HUES6 (cell line): ENCODE measurements around the gene DACH1.

ENCODE experiments used
- H3K27ac ChIP-seq: 2 replicates; pipeline ENCODE4 v1.7.0; 2013; ENCODE audit warnings: low read depth, mild to moderate bottlenecking, low read length, inconsistent platforms
- H3K27me3 ChIP-seq: 2 replicates; pipeline ENCODE4 v1.6.1; 2013; ENCODE audit warnings: low read length; ENCODE audit not compliant: control insufficient read depth, insufficient read depth
- H3K36me3 ChIP-seq: 2 replicates; pipeline ENCODE4 v1.6.1; 2013; ENCODE audit warnings: low read length; ENCODE audit not compliant: control insufficient read depth, insufficient read depth
- H3K4me1 ChIP-seq: 2 replicates; pipeline ENCODE4 v1.6.1; 2013; ENCODE audit warnings: low read length; ENCODE audit not compliant: control insufficient read depth, insufficient read depth
- H3K4me3 ChIP-seq: 2 replicates; pipeline ENCODE4 v1.5.1; 2013; ENCODE audit warnings: low read depth, low read length
- H3K9ac ChIP-seq: one replicate; pipeline ENCODE4 v1.6.1; 2013; ENCODE audit warnings: mild to moderate bottlenecking, low read length
- H3K9me3 ChIP-seq: 2 replicates; pipeline ENCODE4 v1.6.1; 2013; ENCODE audit warnings: low read depth, low read length; ENCODE audit not compliant: control insufficient read depth, insufficient read depth

Gene DACH1

GRCh38 chr13:71460211-71460610, 406.8 kb downstream of the DACH1 start:
- H3K9me3 ChIP-seq, result no peaks in the 10 kb centered on the region
- no peak overlapping the region for H3K4me3 ChIP-seq
- no peaks in the 10 kb centered on the region for H3K4me1 ChIP-seq
- H3K27me3 ChIP-seq, result no peaks in the 10 kb centered on the region
- no peak overlapping the region for H3K27ac ChIP-seq
- H3K9ac ChIP-seq, result no peak overlapping the region
- no peaks in the 10 kb centered on the region for H3K36me3 ChIP-seq

GRCh38 chr13:71459708-71460107, 407.3 kb downstream of the DACH1 start:
- Histone ChIP-seq H3K4me1 (no peaks in the 10 kb centered on the region), H3K9ac (no peak overlapping the region), H3K4me3 (no peak overlapping the region), H3K9me3 (no peaks in the 10 kb centered on the region), H3K36me3 (no peaks in the 10 kb centered on the region), H3K27me3 (no peaks in the 10 kb centered on the region), H3K27ac (no peak overlapping the region)

DNA sequence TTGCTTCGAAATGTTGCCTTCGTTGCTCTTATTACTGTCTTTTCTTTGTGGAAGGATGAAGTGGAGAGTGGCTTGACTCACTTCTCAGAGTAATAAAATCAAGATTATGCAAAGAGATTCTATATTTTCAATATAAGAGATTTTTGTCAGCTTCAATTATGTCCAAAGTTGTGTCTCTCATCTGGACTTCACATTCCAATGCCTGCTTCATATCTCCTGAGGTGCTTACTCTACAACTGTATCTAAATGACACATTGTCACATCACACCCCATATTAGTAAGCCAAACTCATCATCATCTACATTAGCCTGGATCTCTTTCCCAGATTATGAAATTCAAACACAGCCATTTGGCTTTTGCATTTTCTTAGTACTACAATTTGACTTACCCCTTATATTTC, 409.4 kb downstream of the DACH1 start:
- H3K9me3 ChIP-seq, result no peaks in the 10 kb centered on the region
- no peak overlapping the region for H3K27ac ChIP-seq
- H3K27me3 ChIP-seq, result no peaks in the 10 kb centered on the region
- H3K4me1 ChIP-seq, result no peaks in the 10 kb centered on the region
- no peak overlapping the region for H3K4me3 ChIP-seq
- H3K9ac ChIP-seq, result no peak overlapping the region
- H3K36me3 ChIP-seq, result no peaks in the 10 kb centered on the region

GRCh38 chr13:71456136-71456535, 410.9 kb downstream of the DACH1 start:
- no peaks in the 10 kb centered on the region for H3K4me1 ChIP-seq
- H3K4me3 ChIP-seq, result no peak overlapping the region
- no peaks in the 10 kb centered on the region for H3K36me3 ChIP-seq
- no peaks in the 10 kb centered on the region for H3K9me3 ChIP-seq
- H3K27me3 ChIP-seq, result no peaks in the 10 kb centered on the region
- no peak overlapping the region for H3K9ac ChIP-seq
- H3K27ac ChIP-seq, result no peak overlapping the region

DNA sequence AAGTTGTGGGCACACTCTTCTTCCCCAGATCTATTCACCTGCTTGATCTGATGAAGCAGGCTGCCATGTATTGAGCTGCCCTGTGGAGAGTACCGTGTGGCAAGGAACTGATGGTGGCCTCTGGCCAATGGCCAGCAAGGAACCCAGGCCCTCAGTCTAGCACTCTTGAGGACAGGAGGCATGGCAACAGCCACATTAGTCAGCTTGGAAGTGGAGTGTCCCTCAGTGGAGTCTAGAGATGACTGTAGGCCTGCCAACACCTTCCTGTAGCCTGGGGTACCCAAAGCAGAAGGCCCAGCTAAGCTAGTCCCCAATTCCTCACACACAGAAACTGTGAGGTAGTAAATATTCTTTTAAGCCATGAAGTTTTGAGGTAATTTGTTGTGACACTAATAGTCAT, 412.5 kb downstream of the DACH1 start:
- Histone ChIP-seq H3K9ac (no peak overlapping the region), H3K4me3 (no peak overlapping the region), H3K27ac (no peak overlapping the region), H3K9me3 (no peaks in the 10 kb centered on the region), H3K4me1 (no peaks in the 10 kb centered on the region), H3K27me3 (no peaks in the 10 kb centered on the region), H3K36me3 (no peaks in the 10 kb centered on the region)

DNA sequence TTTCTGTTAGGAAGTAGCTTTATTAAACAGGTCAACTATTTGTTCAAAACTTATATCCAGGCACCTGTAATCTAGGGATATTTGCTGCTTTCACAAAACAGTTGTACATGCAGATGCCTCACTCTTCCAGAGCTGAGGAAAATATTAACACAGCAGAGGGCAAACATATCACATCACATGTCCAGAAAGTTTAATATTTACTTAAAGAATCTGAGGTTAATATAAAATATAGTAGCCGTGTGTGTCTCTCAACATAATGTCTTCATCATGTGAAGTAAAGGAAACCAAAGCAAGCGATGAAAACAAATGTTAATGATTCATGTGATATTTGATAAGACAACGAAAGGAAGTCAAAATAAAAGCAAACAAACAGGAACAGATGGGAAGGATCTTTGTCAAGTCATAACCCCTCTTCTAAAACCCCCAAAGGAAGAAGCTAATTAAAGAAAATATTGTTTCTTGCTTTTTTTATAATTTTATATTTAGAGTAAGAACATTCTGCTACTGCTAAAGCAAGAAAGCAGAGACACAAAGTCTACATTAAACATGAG, 418.8 kb downstream of the DACH1 start:
- no peak overlapping the region for H3K9ac ChIP-seq
- no peaks in the 10 kb centered on the region for H3K4me1 ChIP-seq
- no peaks in the 10 kb centered on the region for H3K36me3 ChIP-seq
- no peak overlapping the region for H3K27ac ChIP-seq
- no peaks in the 10 kb centered on the region for H3K27me3 ChIP-seq
- no peaks in the 10 kb centered on the region for H3K9me3 ChIP-seq
- no peak overlapping the region for H3K4me3 ChIP-seq

GRCh38 chr13:71437704-71438103, 429.3 kb downstream of the DACH1 start:
- Histone ChIP-seq H3K4me3 (no peak overlapping the region), H3K9ac (no peak overlapping the region), H3K27me3 (no peaks in the 10 kb centered on the region), H3K36me3 (no peaks in the 10 kb centered on the region), H3K4me1 (no peaks in the 10 kb centered on the region), H3K9me3 (no peaks in the 10 kb centered on the region), H3K27ac (no peak overlapping the region)

DNA sequence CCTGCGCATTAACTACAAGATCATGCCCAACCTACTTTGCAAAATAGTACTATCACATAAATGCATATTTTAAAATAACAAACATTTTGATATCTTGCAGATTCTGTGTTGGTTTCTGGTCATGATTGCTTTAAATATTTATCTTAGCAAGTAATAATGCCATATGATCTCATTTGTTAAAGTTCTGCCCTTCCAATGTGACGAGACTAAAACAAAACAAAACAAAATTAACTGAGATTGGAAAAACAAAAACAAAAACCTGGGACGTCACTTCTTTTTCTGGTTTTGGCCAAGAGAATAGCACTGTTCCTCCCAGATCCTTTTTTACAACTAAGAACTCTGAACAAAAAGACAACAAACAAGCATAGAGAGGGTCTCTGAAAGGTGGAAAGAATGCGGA, 436.3 kb downstream of the DACH1 start:
- Histone ChIP-seq H3K27me3 (no peaks in the 10 kb centered on the region), H3K4me1 (no peaks in the 10 kb centered on the region), H3K9ac (no peak overlapping the region), H3K4me3 (no peak overlapping the region), H3K36me3 (no peaks in the 10 kb centered on the region), H3K9me3 (no peaks in the 10 kb centered on the region), H3K27ac (no peak overlapping the region)

DNA sequence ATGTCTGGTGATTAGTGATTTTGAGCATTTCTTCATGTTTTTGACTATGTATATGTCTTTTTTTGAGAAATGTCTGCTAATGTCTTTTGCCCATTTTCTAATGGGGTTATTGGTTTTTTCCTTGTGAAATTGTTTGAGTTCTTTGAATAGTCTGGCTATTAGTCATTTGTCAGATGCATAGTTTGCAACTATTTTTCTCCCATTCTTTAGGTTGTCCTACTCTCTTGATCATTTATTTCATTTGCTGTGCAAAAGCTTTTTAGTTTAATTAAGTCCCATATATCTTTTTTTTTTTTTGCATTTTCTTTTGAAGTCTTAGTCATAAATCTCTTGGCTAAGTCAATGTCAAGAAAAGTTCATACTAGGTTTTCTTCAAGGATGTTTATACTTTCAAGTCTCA, 449.8 kb downstream of the DACH1 start:
- H3K27ac ChIP-seq, result no peak overlapping the region
- no peaks in the 10 kb centered on the region for H3K36me3 ChIP-seq
- no peak overlapping the region for H3K4me3 ChIP-seq
- no peaks in the 10 kb centered on the region for H3K4me1 ChIP-seq
- no peak overlapping the region for H3K9ac ChIP-seq
- no peaks in the 10 kb centered on the region for H3K27me3 ChIP-seq
- H3K9me3 ChIP-seq, result no peaks in the 10 kb centered on the region

DNA sequence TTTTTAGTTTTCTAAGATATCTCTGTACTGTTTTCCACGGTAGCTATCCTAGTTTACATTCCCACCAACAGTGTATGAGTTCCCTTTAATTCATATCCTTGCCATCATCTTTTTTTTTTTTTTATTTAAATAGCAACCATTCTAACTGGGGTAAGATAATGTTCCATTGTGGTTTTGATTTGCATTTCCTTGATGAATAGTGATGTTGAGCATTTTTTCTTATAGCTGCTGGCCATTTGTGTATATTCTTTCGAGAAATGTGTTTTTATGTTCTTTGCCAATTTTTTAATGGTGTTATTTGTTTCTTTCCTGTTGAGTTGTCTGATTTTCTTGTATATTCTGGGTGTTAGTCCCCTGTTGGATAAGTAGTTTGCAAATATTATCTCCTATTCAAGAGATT, 454.8 kb downstream of the DACH1 start:
- no peaks in the 10 kb centered on the region for H3K4me1 ChIP-seq
- no peaks in the 10 kb centered on the region for H3K36me3 ChIP-seq
- H3K4me3 ChIP-seq, result no peak overlapping the region
- no peaks in the 10 kb centered on the region for H3K9me3 ChIP-seq
- H3K9ac ChIP-seq, result no peak overlapping the region
- H3K27me3 ChIP-seq, result no peaks in the 10 kb centered on the region
- H3K27ac ChIP-seq, result no peak overlapping the region

DNA sequence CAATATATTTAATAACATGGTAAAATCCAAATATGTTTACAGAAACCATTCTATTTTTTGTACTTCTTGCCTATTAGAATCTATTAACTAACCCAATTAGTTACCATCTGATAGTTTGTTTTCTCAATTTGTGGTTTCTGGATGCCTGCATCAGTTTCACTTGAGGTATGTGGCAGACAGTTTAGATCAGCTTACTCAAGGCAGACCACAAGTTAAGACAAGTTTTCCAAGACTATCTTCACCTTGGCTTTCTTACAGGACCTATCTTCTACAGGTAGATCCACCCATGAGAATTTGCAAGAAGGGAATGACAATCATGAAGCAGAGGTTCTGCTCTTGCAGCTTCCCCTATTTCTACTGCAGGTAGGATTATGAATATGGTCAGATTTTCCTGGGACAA, 458.6 kb downstream of the DACH1 start:
- Histone ChIP-seq H3K36me3 (no peaks in the 10 kb centered on the region), H3K4me3 (no peak overlapping the region), H3K9me3 (no peaks in the 10 kb centered on the region), H3K4me1 (no peaks in the 10 kb centered on the region), H3K27me3 (no peaks in the 10 kb centered on the region), H3K27ac (no peak overlapping the region), H3K9ac (no peak overlapping the region)

DNA sequence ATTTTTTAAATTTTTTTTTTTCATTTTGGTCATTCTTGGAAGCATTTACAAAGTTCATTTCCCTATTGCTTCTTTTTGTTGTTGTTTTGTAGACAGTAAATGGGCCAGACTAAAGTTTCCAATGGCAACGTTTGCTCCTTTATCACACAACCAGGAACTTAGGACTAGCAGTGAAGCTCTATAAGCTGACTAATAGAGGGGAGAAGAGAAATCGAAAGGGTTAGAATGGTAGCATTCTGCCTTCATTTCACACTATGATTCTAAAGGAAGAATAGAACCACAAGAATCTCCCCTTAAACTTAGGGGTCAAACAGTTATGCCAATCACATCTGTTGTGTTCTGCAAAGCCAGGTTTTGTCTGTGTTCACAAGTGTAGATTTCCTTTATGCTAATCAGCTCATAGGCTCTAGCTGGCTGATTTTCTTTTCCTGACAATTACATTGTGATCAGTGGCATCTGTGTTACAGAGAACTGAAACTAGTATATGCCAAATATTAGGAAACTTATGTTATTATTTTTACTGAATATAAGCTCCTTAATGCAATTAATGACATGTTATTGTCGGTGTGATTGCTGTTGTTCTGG, 467.3 kb downstream of the DACH1 start:
- no peaks in the 10 kb centered on the region for H3K9me3 ChIP-seq
- H3K4me3 ChIP-seq, result no peak overlapping the region
- no peaks in the 10 kb centered on the region for H3K27me3 ChIP-seq
- no peak overlapping the region for H3K27ac ChIP-seq
- no peaks in the 10 kb centered on the region for H3K36me3 ChIP-seq
- H3K9ac ChIP-seq, result no peak overlapping the region
- H3K4me1 ChIP-seq, result no peaks in the 10 kb centered on the region
